NCI-H2196 treated with DMSO at 0.1 percent for 48 hours (cell line): ENCODE measurements around the gene SIPA1L3.
"Not testable (repeated sequence)": the region's sequence is repeated elsewhere in the genome, so short reads cannot be mapped to it uniquely, and the experiment has no call there.

Experiments used
- DNase-seq: peaks from one replicate; lab custom pipeline; 2025; ENCODE audit not compliant: unreplicated experiment; lab: John Stamatoyannopoulos, UW

The SIPA1L3 gene

DNA sequence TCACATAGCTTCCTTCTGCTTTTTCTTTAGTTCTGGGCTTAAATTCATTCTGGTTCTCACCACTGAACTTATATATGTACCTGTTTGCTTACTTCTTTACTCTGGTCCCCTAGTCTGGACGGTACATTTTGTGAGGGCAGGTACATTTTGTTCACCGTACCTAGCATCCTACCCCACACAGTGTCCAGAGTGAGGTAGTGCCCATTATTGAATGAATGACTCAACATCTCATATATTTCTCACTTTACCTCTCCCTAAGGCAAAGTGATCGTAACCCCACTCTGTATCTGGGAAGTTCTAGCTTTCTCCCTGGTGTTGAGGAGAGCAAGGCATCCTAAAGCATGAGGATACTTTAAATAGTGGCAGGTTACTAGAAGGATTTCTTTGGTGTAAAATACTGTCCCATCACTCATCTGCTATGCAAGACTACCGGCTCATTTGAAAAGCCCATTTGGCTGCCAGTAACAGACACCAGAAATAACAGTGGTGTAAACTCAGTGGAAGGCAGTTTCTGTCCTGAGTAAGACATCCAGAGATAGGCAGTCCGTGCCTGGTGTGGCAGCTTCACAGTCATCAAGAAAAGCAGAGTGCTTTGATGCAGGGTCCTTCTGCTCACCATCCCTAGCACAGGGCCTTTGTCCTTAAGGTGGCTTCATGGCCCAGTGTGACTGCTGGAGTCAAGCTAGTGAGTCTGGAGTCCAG is 111.8 kb downstream of the SIPA1L3 start:
- DNase-seq, result no peak

DNA sequence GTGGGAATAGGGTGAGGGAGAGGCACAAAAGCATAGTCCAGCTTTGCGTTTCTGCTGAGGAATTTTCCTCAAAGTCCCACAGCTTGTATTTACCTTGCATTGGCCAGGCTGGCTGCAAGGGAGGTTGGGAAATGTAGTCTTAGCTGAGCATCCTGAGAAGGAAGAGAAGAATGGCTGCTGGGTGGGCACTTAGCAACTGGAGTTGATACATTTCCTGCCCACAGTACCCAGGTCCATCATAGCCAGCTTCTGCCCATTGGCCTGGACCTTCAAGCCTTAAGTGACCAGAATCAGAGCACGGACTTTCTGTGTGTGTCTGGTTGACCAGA is 112.4 kb downstream of the SIPA1L3 start:
- no peak for DNase-seq

DNA sequence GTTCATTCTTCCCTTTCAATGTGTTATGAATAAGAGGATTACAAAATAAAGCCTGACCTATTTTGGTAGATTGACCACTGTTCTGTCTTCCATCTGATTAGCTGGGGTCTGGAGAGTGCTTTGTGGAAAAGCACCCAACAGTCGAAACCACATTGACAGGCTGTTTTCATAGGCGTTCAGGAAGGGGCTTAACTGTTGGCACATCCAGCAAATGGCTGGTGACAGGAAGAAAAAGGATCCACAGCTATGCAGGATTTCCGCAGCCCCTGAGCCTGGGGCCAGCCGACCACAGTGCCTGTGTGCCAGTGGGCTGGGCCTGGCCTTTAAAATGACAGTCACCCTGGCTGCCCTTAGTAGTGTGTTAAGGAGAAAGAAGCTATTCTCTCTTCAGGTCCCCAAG is 113.3 kb downstream of the SIPA1L3 start:
- DNase-seq, result no peak

DNA sequence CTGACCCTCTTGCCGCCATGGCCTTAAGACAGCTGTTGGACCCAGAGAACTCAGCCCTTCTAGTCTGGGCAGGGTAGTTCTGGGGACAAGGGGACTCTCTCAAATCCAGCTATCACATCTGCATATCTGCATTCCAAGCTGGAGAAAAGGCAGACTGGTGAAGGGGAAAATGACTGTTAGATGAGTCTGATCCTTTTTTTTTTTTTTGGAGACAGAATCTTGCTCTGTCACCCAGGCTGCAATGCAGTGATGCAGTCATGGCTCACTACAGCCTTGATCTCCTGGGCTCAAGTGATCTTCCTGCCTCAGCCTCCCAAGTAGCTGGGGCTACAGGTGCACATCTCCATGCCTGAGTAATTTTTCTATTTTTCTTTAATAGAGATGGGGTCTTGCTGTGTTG is 114.3 kb downstream of the SIPA1L3 start:
- no peak for DNase-seq

DNA sequence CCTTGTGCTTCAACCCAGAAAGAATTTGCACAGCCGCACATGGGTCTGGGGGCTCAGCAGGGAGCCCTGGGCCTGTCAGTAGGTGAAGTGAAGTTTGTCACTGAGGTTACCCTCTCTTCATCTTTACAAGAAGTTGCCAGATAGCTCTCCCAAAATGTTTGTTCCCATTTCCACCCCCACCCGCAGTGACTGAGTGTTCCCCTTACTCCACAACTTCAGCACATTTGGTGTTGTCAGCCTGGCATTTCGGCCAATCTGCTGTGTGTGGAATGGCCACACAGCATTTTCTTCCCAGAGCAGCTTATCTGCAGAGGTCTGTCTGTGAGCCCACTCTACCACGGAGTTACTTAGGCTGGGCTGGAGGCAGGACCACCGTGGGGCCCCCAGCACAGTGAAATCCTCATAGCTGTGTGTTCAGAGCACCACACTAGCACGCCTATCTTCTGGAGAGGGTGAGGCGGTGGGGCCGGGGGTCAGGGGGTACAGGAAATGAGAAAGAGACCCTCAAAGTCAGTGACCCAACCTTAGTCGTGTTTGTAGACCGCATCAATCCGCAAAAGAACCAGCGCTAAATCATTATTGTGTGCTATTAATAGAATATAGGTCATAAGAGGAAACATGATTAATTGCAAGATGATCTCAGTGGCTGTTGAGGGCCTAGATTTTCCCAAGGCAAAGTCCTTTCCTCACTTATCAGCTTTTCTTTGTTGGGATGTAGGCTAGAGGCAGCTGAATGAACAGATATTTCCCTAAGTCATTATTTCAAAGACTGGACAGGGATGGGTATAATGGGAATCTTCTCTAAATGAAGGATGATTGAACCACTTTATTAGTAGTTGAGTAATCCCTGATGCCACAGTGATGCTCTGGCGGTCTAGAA is 116.0 kb downstream of the SIPA1L3 start:
- DNase-seq, result no peak

DNA sequence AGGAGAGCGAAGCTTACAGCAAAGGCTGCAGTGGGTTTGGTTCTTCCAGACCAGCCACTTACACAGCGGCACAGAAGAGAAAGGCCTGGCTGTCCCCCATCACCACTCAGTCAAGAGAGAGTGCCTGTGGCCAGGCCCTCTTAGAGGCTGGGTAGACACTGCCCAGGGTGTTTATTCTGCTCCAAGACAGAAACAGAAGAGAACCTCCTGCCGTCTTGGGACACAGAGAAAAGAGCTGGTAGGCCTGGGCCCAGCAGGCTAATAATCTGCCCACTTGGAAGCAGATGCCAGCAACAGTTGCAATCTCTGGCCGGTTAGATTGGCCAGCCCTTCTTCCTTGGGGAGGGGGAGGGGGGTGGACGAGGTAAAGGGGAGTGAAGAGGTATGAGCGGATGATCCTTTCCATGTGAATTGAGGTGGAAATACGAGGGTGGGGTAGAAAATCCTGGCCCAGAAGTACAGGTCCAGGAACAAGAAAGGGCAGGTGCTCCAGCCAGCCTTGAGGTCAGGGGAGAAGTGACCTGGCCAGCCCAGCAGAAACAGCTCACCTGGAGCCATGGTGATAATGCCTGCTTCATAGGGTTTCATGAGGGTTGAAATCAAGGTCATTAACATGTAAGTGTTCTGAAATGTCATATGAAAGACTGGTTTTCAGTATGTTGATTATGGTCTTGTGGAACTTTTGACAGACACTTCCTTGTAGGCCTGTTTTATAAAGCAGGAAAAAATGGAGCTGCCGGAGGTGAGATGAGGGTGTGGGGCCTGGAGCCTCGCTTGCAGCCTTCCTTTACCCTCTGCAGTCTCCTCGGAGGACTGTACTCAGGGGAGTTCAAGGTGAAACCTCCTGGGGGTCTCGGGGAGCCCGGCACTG is 116.9 kb downstream of the SIPA1L3 start:
- no peak for DNase-seq

DNA sequence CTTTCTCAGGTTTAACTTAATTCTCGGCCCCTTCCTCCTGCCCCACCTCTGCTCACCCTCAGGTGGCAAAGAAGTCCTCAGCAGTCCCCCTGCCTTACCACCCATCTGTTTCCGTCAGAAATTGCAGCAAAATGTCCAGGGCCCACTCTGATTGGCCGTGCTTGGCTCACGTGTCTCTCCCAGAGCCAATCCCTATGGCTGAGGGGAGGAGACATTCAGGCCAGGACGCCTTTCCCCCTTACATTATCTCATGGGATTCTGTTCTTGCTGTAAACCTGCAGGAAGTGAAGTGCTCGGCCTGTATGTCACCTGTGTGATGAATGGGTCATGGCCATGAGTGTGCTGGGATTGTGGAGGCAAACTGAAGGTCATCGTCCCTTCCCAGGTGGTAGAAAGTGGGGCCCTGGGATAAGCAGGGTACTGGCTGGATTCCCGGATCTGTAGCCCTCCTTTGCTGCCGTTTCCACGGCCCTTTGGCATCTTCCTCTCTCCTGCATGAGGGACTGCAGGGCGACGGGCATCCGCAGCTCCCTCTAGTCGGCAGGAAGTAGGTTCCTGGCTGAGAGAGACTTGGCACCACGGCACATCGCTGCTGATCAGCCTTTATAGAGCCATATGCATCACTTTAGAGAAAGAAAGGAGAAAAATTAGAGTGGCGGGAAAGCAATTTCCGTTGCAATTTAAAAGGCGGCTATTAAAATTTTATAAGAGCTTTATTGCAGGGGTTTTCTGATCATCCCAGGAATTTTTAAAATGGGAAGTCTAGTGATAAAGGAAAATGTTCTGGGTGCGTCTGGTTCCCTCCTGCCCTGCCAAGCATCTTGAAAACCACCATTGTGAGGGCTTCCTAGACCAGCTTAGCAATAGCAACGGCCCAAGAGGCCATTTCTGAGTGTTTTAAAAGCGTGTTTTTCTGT is 118.2 kb downstream of the SIPA1L3 start:
- DNase-seq, result no peak

DNA sequence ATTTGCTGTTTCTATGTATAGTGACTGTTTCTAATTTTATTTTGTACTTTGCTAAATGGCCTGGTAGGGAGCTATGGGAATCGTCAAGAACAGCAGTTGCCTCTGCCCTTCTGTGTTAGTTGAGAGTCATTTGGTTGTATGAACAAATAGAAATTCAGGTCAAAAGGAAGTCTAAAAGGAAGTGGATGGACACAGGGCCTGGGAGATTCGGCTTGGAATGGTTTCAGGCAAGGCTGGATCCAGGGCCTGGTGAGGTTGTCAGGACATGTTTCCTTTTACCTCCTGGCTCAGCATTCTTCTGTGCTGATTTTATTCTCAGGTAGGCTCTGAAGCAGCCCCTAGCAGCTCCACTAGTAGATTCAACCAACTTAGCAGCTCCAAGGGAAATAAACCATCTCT is 118.9 kb downstream of the SIPA1L3 start:
- no peak for DNase-seq

DNA sequence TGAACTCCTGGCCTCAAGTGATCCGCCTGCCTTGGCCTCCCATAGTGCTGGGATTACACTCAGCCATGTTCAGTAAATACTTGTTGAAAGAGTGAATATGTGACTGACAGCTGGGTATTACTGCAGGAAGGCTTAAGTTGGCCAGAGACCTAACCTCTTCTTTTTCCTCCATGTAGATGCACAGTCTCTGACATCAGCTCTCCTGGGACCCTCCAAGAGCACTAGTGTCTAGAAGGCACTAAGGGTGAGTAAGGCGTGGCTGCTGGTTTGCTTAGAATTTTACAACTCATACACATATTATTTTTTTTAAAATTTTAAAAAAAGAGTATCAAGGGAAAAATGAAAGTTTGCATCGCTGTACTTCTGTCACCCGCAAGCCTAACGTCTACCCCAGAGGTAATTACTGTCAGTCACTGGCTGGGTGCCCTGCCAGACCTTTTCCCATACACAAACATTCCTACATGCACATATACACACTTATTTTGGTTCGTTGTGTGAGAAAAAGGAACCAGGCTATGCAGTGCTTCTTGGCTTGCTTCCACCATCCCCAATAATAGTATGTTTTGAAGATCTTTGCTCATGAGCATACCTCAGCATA is 122.0 kb downstream of the SIPA1L3 start:
- DNase-seq, result no peak

DNA sequence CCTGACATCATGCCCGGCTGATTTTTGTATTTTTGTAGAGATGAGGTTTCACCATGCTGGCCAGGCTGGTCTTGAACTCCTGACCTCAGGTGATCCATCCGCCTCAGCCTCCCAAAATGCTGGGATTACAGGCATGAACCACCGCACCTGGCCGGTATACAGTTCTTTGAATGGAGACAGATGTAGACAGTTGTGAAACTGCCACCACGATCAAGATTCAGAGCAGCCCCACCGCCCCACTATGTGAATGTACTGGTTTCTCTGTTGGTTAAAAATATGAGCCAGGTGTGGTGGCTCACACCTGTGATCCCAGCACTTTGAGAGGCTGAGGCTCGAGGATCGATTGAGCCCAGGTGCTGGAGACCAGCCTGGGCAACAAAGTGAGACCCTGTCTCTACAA is 123.0 kb downstream of the SIPA1L3 start:
- DNase-seq, result not testable (repeated sequence)

DNA sequence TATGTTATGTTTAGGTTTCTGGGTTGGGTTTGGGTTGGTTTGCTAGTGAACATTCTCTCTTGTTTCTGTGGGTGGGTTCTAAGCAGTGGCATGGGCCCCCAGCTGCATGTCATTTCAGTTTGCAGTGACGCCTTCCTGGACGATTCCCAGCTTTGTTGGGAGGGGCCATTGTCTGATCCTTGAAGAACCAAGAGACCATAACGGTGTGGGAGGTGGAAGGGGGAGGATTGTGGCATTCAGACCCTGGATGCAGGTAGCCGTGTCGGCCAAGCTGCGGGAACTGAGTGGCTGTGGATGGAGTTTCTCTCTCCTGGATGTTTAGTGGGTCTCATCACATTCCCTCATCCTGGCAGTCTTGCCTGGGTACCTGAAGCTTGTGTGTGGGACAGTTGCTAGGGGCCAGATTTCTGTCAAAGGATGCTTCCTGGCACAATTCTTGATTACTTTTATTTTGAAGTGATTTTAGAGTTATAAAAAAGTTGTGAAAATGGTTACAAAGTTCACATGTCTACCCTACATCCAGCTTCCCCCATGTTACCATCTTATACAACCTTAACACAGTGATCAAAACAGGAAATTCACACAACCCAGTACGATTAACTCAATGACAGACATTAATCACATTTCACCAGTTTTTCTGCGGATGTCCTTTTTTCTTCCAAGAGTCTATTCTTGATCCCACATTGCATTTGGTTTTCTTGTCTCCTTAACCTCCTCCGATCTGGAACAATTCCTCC is 123.8 kb downstream of the SIPA1L3 start:
- no peak for DNase-seq

DNA sequence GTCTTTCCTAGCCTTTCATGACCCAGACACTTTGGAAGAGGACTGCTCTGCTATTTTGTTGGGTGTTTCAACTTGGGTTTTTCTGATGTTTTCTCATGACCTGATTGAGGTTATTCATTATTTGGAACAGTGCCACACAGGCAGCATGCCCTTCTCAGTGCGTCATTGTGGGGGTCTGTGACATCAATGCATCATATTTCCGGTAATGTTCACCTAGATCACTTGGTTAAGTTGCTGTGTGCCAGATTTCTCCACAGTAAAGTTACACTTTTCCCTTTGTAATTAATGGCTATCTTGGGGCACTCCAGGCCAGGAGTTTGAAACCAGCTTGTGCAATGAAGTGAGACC is 124.4 kb downstream of the SIPA1L3 start:
- no peak for DNase-seq

DNA sequence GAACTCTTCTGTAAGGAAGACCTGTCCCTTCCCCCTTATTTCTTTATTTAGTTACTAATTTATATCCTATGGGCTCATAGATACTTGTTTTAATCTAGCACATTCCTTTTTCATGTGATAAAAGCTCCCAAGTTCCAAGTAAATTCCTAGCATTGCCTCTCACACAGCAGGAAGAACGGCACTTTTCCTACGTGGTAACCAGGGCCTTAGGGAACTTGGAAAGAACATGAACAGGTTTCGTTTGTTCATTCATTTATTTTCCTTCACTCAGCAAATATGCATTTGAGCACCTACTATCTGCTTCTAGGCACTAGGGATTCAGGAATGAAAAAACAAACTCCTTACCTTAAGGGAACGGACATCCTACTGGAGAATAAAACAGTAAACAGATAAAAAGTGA is 125.1 kb downstream of the SIPA1L3 start:
- DNase-seq, result no peak

DNA sequence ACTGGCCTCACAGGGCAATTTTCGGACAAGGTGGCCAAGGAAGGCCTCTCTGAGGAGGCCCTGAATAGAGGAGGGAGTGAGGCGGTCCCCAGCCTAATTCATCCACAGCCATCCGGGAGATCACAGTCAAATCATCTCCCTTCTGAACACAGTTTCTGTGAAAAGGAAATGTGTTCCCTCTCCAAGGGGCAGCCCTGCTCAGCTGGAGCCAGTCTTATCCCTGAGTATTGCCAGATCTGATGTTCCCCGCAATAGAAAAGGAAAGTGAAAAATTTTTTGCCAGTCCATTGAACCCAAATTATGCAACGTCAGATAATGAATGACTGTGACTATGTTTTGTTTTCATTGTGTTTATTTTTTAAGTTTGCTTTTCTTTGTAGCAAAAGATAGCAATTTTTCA is 125.9 kb downstream of the SIPA1L3 start:
- no peak for DNase-seq

DNA sequence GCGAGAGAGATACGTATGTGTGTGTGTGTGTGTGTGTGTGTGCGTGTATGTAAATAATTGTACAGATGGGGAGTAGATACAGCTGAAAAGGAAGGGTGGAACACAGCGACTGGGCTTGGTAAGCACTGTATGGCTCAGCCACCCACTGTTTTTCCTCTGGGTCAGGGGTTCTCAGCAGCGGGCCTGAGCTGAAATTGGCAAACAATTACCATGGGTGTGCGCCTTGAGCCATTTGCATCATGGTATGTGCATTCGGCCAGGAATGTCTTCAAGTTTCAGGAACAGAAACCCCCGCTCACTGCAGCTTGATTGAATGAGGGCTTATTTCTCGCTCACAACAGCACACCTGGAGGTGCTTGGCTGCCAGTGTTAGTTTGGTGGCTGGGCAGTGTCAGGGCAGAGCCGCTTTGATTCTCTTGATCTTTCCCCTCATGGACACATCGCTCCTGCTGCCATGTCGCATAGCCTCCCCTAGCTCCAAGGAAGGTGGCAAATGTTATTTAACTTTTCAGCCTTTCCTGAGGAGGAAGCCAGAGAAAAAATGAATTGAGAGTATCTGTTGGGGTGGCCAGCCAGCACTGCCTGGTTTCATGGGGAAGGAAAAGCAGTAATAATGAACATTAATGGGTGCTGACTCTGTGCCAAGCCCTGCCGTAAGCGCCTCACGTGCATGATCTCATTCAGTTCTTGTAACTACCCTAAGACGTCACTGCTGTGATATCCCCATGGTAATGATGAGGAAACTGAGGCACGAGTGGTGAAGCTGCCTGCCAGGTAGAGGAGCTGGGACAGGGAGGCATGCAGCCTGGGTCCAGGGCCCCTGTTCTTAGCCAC is 126.9 kb downstream of the SIPA1L3 start:
- DNase-seq, result no peak

DNA sequence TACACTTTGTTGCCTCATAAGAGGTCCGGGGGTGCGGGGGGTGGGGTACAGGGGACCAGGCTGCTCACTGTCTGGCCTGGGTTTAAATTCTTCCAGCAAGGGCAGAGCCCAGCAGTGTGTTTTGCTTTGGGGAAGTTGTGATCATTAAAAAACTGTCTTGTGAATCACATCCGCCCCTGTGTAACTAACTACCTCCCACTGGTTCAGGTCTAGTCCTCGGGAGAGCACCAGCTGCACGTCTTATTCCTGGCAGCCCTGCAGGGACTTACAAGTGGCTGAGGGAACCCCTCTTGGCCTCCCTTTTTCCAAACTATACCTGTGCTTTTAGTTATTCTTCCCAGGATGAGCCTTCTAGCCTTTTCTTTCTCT is 127.5 kb downstream of the SIPA1L3 start:
- DNase-seq, result no peak

DNA sequence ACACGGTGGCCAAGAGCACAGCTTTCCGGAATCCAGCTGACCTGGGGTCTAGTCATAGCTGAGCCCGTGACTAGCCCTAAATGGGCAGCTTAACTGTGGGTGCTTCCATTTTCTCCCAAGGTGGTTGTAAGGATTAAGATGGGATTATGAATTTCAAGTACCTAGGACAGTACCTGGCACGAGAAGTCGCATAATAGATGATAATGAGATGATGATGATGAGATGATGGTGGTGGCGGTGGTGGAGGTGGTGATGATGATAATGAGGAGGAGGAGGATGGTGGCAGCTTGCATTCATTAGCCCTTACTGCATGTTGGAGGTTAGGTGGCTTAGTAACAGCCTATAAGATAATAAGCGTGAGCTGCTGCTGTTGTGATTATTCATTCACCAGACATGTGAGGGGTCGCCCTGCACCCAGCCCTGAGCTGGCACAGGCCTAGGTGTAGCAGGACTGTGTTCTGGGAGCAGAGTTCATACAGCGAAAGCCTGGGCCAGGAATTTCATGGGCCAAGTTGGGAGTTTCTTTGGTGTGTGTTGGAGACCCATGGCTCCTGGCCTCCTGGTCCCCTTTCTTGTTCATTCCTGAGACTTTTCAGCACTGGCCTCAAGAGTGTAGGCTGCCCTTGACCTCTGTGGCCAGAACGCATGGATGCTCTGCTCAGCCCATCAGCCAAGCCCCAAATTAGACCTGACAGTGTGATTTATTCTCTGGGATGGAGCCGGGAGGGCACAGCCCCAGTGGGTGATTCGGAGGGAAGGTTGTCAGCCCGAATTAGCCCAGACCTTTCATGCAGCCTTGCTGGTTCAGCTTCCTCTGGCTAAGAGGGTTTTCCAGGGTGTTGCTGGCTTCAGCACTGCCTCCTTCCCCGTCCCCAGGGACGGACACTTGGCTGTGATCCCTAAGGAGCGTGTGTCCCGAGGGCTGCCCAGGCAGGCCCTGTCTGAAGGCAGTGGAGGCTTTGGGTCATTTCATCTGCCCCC is 128.8 kb downstream of the SIPA1L3 start:
- no peak for DNase-seq
